Dendritic cell treated with granulocyte-macrophage colony-stimulating factor and Interleukin-4, amounts not matched to agents 40 ng/mL and 50 ng/mL, for 4 days (primary cell): ENCODE results near the gene ABCB10.
"Not testable (repeated sequence)": the region's sequence is repeated elsewhere in the genome, so short reads cannot be mapped to it uniquely, and the experiment has no call there.

Experiments
- H3K27ac Mint-ChIP-seq: one replicate; pipeline ENCODE4 v1.8.0; 2022; ENCODE audit warnings: mild to moderate bottlenecking, mixed read lengths
- H3K27me3 Mint-ChIP-seq: one replicate; pipeline ENCODE4 v1.8.0; 2022; ENCODE audit warnings: mild to moderate bottlenecking, mixed read lengths
- H3K36me3 Mint-ChIP-seq: one replicate; pipeline ENCODE4 v1.8.0; 2022; ENCODE audit warnings: low read depth, mixed read lengths
- H3K4me1 Mint-ChIP-seq: one replicate; pipeline ENCODE4 v1.8.0; 2022; ENCODE audit warnings: low read depth, mixed read lengths
- H3K4me3 Mint-ChIP-seq: one replicate; pipeline ENCODE4 v1.8.0; 2022; ENCODE audit warnings: mild to moderate bottlenecking, moderate library complexity, mixed read lengths
- H3K9me3 Mint-ChIP-seq: one replicate; pipeline ENCODE4 v1.8.0; 2022; ENCODE audit warnings: mixed read lengths
- intact Hi-C: fragments of 100-400 bp; cut with micrococcal nuclease; formaldehyde crosslinking; loops from one replicate; pipeline ENCODE4 v1.15.0; 2022

Gene ABCB10

GRCh38 chr1:229560124-229560523 lies 1.6 kb upstream of the ABCB10 start:
- H3K9me3 Mint-ChIP-seq, H3K27ac Mint-ChIP-seq, H3K4me3 Mint-ChIP-seq, H3K27me3 Mint-ChIP-seq, intact Hi-C loops: not testable (repeated sequence)
- peaks cover 12% of the 10 kb centered on the region for H3K36me3 Mint-ChIP-seq
- peaks cover 35% of the 10 kb centered on the region for H3K4me1 Mint-ChIP-seq

- Mint-ChIP-seq H3K27ac (peak overlapping the region; percentile 86), H3K36me3 (peaks cover 12% of the 10 kb centered on the region), H3K4me3 (peak overlapping the region; percentile 95), H3K4me1 (peaks cover 42% of the 10 kb centered on the region)
- H3K27me3 Mint-ChIP-seq, H3K9me3 Mint-ChIP-seq: not testable (repeated sequence)
- intact Hi-C loops, result loop anchor here (1.0 to 5.0 kb wide), 2 partner anchors 67 to 508 kb away; partner anchors contain the start of genes GALNT2, TAF5L and URB2
Observed at GRCh38 chr1:229559336-229559801, 862 bp upstream of the ABCB10 start.

GRCh38 chr1:229557913-229558414 lies 543 bp downstream of the ABCB10 start:
- Mint-ChIP-seq H3K9me3 (no peaks in the 10 kb centered on the region), H3K27ac (peak overlapping the region; percentile 76), H3K36me3 (peaks cover 18% of the 10 kb centered on the region), H3K4me3 (peak overlapping the region; percentile 95), H3K4me1 (peaks cover 46% of the 10 kb centered on the region), H3K27me3 (no peaks in the 10 kb centered on the region)
- intact Hi-C loops, result loop anchor here (5.0 kb wide), 1 partner anchor 509 kb away; the partner anchor contains the start of gene GALNT2

GRCh38 chr1:229557200-229557850 lies 1.2 kb downstream of the ABCB10 start:
- Mint-ChIP-seq H3K9me3 (no peaks in the 10 kb centered on the region), H3K27ac (peak overlapping the region; percentile 76), H3K27me3 (no peaks in the 10 kb centered on the region), H3K4me1 (peaks cover 52% of the 10 kb centered on the region), H3K36me3 (peaks cover 18% of the 10 kb centered on the region), H3K4me3 (peak overlapping the region; percentile 85)
- intact Hi-C loops, result loop anchor here (5.0 kb wide), 1 partner anchor 510 kb away; the partner anchor contains the start of gene GALNT2

DNA sequence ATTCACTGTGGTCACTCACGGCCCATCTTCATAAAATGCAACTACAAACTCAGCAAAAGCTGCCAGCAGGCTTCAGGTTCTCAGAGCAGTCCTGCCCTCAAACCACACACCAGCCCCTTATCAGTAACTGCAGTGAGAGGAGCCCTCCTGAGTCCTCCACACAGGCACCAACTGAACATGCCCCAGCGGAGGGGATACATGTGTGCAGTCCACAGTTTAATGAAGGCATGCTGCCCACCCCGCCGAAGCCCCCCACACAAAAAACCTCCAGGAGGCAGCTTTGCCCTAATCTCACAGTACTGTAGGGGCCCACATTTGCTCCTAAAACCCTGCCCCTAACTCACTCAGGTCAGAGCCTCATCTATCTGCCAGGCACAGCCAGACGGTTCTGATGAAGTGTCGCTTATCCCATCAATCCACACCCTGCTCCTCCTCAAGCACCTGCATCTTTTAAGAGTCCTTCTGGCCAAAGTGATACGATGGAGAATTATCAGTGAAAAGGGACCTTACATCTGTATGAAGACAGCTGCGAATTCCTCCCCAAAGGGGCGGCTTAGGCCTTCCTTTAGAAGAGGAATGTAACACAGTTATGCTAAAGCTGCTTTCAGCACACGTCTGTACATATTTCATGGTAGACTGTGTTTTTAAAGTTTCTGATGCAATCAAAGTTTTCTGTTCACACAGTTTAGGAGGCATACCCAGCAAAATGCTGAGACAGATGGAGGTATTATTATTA lies 3.5 kb downstream of the ABCB10 start:
- Mint-ChIP-seq H3K4me1 (peaks cover 62% of the 10 kb centered on the region), H3K27me3 (no peaks in the 10 kb centered on the region), H3K36me3 (peaks cover 18% of the 10 kb centered on the region), H3K9me3 (no peaks in the 10 kb centered on the region), H3K4me3 (no peak overlapping the region), H3K27ac (peak overlapping the region; percentile 9)
- intact Hi-C loops, result loop anchor here (5.0 kb wide), 1 partner anchor 512 kb away; the partner anchor contains the start of gene GALNT2

DNA sequence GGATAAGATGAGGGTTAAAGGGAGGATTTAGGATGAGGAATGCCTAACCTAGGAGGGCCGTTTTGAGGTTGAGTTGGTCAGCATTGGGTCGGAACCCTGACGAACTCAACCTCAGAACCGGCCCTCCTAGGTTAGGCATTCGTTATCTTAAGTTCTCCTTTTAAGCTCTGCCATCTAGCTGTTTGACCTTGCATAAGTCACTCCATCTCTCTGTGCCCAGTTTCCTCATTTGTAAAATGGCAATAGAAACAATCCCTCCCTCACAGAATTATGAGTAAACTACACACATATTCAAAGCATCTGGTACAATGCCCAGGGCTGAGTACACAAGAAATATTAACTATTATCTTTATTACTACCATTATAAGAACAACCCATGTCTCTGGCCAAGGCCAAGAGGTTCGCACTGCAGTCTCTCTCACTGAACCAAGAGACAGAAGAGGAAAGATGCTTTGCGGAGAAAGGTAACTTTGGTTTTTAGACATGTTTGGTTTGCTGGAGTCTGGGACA lies 4.8 kb downstream of the ABCB10 start:
- Mint-ChIP-seq H3K9me3 (no peaks in the 10 kb centered on the region), H3K27me3 (no peaks in the 10 kb centered on the region), H3K36me3 (peaks cover 24% of the 10 kb centered on the region), H3K4me3 (no peak overlapping the region), H3K4me1 (peaks cover 52% of the 10 kb centered on the region), H3K27ac (no peak overlapping the region)
- intact Hi-C loops, result no loop called here

DNA sequence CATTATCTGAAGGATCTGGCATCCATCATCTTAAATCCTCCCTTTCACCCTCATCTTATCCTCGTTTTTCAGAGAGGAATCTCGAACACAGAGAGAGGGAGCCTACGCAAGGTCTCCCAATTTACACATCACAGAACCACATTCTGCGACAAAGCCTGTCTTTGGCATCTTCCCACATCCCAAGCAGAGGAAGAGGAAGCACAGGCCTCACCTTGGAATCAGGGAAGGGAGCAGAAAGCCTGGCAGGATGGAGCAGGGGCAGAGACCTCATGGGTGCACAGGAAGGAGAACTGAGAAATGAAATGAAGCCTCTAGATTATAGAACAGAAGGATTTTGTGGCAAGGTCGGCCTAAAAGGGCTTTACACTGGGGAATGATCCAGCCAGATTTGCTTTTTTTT lies 5.8 kb downstream of the ABCB10 start:
- peaks cover 52% of the 10 kb centered on the region for H3K4me1 Mint-ChIP-seq
- no peak overlapping the region for H3K27ac Mint-ChIP-seq
- H3K36me3 Mint-ChIP-seq, result peaks cover 32% of the 10 kb centered on the region
- intact Hi-C loops, result no loop called here
- H3K9me3 Mint-ChIP-seq, result no peaks in the 10 kb centered on the region
- no peak overlapping the region for H3K4me3 Mint-ChIP-seq
- H3K27me3 Mint-ChIP-seq, result no peaks in the 10 kb centered on the region

DNA sequence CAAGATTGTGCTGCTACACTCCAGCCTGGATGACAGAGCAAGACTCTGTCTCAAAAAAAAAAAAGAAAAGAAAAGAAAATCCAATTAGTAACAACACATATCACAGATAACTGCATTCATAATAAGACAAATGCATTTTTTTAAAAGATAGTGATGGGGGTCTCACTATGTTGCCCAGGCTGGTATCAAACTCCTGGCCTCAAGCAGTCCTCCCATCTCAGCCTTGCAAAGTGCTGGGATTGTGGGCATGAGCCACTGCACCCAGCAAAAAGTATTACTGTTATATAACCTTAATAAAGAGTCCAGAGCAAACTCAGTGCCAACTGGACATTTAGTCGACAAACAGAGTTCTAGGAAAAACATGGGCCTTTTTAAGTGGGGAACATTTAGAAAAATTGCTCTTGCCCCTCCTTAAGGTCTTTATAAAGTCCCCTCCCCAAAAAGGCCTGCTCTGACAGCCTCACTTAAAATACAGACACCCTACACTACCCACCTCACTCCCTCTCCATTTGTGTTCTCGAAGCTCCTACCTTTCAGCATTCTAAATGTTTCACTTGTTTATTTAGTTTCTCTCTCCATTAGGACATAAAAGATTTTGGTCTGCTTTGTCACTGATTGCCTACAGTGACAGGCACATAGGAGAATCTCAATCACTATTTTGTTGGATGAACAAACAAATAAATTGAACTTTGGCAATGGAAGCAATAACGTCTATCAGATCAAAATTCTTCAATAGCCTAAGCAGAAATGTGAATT lies 7.5 kb downstream of the ABCB10 start:
- Mint-ChIP-seq H3K27ac (peak overlapping the region; percentile 3), H3K4me1 (peaks cover 38% of the 10 kb centered on the region), H3K4me3 (no peak overlapping the region), H3K27me3 (no peaks in the 10 kb centered on the region), H3K36me3 (peaks cover 39% of the 10 kb centered on the region), H3K9me3 (no peaks in the 10 kb centered on the region)
- intact Hi-C loops, result no loop called here

DNA sequence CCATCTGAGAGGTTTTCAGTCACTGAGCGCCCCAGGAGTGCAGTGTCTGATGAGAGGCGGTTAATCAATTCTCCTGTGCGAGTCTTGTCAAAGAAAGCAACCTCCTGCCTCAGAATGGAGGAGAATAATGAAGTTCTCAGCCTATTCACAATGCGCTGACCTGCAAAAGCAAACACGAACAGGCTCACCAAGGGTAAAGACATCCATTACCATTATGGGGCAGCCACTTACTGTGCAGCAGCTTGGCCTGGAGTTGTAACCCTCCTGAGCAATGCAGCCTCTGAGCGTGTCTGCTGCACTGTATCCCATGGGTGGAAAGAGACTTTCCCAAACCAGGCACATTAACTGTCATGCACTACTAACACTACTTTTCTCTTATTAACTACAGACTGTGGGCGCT lies 11.0 kb downstream of the ABCB10 start:
- H3K27me3 Mint-ChIP-seq, result no peaks in the 10 kb centered on the region
- H3K4me3 Mint-ChIP-seq, result no peak overlapping the region
- H3K36me3 Mint-ChIP-seq, result peaks cover 68% of the 10 kb centered on the region
- no peaks in the 10 kb centered on the region for H3K9me3 Mint-ChIP-seq
- no peak overlapping the region for H3K27ac Mint-ChIP-seq
- intact Hi-C loops, result no loop called here
- peaks cover 12% of the 10 kb centered on the region for H3K4me1 Mint-ChIP-seq

- Mint-ChIP-seq H3K27me3 (no peaks in the 10 kb centered on the region), H3K27ac (no peak overlapping the region), H3K36me3 (peaks cover 94% of the 10 kb centered on the region), H3K4me1 (no peaks in the 10 kb centered on the region), H3K4me3 (no peak overlapping the region), H3K9me3 (no peaks in the 10 kb centered on the region)
- intact Hi-C loops, result no loop called here
Observed at GRCh38 chr1:229544587-229544986, 13.9 kb downstream of the ABCB10 start.

- Mint-ChIP-seq H3K9me3 (no peaks in the 10 kb centered on the region), H3K4me1 (peaks cover 6% of the 10 kb centered on the region), H3K27me3 (no peaks in the 10 kb centered on the region), H3K27ac (no peak overlapping the region), H3K4me3 (no peak overlapping the region), H3K36me3 (peaks cover 95% of the 10 kb centered on the region)
- intact Hi-C loops, result no loop called here
Observed at GRCh38 chr1:229539863-229540506, 18.5 kb downstream of the ABCB10 start.

- H3K36me3 Mint-ChIP-seq, result peaks cover 92% of the 10 kb centered on the region
- intact Hi-C loops, result no loop called here
- H3K4me3 Mint-ChIP-seq, result no peak overlapping the region
- H3K9me3 Mint-ChIP-seq, result no peaks in the 10 kb centered on the region
- H3K27ac Mint-ChIP-seq, result no peak overlapping the region
- no peaks in the 10 kb centered on the region for H3K27me3 Mint-ChIP-seq
- peaks cover 6% of the 10 kb centered on the region for H3K4me1 Mint-ChIP-seq
Observed at GRCh38 chr1:229538945-229539344, 19.6 kb downstream of the ABCB10 start.

- Mint-ChIP-seq H3K4me3 (no peak overlapping the region), H3K36me3 (peaks cover 92% of the 10 kb centered on the region), H3K27ac (no peak overlapping the region), H3K27me3 (no peaks in the 10 kb centered on the region), H3K4me1 (peaks cover 6% of the 10 kb centered on the region), H3K9me3 (no peaks in the 10 kb centered on the region)
- intact Hi-C loops, result no loop called here
Observed at GRCh38 chr1:229537894-229538293, 20.6 kb downstream of the ABCB10 start.
